Medulla oblongata (tissue), 1 donor: Measurements from ENCODE around the gene PARVB.

Experiments
- DNase-seq: peaks from one replicate; pipeline ENCODE4 v3.0.0-alpha.2; 2015; ENCODE audit errors: extremely low spot score

Gene PARVB

DNA sequence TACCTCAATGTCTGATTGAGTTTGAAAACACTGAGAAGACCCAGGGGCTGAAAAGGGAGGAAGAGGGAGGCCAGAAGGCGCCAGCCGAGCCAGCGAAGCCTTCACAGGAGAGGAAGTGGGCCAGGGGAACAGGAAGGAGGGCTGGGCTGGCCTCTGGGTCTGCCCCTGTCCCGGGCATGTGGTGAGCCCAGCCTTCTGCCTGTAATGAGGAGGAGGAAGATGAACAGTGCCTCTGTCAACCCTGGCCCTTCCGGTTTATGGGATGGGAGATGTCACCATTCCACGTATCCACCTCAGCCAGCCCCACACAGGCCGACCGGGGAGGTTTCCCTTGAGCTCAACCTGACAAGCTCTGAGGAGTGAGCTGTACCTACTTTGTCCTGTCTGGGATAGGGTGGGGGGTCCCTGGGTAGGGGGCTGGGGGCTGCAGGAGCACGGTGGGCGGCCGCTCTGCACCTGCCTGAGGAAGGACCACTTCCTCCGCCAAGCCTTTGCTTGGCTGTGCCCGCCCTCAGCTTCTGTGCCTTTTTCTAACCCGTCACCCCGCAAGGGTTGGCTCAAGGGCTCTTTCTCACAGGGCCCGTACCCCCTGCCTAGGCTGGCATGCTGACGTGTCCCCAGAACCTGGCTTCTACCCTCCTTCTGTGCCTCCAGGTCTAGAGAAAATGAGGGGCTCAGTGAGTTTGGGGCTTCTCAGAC lies 158.6 kb downstream of the PARVB start:
- peak; percentile 74 for DNase-seq

DNA sequence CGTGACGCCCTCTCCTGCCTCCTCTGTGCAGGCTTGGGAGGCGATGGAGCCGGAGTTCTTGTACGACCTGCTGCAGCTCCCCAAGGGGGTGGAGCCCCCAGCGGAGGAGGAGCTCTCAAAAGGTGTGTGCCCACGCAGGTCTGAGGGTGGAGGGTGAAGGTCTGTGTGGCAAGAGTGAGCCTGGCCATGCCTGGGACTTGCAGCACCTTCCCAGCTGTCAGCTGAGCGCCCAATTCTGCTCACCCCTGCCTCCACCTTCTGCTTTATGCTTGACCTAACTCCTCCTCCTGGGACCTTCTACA lies 159.1 kb downstream of the PARVB start:
- no peak for DNase-seq

DNA sequence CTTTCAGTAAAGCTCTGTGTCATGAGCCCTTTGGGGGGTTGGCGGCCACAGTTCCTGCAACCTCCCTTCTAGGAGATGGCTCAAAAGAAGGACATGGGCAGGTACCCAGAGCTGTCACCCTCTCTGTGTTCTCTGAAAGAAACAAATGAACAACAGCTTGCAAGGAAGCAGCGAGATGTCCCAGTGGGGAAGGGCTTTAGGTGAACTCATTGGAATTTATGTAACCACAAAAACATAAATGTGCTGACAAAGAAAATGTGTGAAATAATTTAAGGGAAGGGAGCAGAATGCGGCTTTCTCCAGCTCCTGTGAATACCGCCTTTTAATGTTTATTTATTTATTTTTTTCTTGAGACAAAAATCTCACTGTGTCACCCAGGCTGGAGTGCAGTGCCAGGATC lies 159.9 kb downstream of the PARVB start:
- no peak for DNase-seq

DNA sequence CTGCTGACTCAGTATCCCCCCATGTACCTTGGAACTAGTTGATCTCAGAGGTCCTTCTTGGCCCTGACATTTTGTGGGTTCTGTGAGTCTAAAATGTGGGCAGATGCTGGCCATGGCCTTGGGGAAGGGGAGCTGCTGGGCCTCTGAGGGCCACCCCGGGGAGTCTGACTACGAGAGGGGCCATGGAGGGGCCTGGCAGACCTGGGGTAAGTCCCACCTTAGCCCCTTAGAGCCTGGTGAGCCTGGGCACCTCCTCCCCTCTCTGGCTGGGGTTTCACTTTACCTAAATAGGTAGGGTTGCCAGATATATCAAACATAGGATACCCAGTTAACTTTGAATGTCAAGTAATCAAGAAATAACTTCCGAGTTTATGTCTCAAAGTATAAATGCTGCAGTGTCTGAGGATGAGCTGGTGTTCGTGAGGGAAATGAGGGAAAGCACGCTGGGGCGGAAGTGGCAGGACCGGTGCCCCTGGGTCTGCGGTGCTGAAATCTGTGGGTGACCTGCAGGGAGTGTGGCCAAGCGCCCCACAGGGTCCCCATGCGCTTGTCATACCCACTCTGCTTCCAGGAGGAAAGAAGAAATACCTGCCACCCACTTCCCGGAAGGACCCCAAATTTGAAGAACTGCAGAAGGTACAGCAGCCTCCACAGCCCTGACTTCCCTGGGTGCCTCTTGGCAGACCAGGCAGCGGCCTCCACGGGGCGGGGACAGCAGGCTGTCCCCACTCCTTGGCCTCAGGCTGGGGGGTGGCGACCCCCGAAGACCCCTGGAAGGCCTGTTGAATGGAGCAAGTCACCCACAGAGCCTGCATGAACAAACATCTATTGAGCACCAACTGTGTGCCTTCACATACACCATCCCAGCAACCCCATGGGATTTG lies 161.4 kb downstream of the PARVB start:
- no peak for DNase-seq

DNA sequence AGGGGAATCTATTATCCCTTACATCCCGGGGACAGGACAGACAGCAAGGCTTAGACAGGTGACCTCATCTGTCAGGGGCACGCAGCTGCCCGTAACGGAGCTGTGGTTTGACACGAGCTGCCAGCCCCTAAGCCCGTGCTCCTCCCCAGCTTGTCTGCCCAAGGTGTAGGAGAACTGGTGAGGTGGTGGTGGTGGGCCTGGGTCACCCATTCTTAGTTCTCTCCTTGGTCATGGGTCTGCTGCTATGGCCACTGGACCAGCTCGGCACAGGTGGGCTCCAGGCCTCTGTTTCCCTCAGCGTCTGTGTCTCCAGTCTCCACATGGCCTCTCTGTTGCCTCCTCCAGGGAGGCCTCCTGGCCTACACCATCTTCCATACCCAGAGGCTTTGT lies 162.0 kb downstream of the PARVB start:
- no peak for DNase-seq

DNA sequence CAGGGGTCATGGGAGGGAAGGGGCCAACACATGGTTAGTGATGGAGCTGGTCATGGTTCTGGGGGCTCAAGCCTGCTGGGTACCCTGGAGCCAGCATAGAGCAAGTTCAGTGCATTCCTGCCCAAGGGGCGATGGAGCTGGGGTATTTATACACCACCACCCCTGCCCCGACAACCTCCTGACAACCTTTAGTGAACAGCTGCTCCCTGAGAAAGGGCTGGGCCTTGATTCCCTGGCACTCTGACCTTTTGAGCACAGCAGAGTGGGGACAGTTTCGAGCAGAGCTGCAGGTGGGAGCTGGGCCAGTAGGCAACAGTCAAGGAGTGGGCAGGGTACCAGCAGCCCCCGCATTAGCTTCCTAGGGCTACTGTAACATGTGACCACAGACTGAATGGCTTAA lies 162.6 kb downstream of the PARVB start:
- DNase-seq: no peak

DNA sequence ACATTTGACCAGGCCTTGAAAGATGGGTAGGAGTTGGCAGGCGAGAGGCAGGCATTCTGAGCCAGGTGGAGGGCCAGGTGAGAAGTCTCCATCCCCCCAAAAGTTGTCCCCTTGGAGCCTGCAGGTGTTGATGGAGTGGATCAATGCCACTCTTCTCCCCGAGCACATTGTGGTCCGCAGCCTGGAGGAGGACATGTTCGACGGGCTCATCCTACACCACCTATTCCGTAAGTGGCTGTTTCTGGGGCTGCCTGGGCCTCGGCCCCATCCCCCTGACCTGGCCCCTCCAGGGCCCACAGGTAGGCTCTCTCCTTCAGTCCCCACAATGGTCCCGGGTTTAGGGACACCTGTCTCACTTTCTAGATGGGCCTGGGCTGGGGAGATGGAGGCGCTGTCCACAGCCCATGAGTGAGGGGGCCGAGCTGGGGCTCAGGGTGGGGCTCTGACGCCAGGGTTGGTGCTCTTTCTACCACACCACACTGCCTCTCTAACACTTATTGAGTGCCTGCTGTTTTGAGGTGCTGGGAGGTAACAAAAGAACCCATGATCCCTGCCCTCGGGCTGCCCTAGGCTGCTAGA lies 163.6 kb downstream of the PARVB start:
- no peak for DNase-seq

DNA sequence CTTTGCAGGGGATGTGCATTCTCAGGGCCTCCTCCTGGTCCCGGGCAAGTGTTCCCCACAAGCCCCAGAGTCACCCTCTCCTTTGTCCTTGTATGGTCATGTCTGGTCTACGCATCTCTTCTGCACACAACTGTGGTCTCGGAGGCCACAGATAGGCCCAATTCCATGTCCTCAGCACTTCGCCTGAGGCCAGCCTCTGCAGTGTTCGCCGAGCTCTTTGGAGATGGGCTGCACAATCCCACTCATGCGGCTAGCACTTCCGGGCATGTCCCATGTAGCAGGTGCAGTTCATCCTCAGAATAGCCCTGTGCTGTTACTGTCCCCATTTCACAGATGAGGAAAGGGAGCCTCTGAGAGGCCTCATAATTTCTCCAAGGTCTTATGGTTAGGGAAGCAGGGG lies 164.2 kb downstream of the PARVB start:
- DNase-seq: no peak

DNA sequence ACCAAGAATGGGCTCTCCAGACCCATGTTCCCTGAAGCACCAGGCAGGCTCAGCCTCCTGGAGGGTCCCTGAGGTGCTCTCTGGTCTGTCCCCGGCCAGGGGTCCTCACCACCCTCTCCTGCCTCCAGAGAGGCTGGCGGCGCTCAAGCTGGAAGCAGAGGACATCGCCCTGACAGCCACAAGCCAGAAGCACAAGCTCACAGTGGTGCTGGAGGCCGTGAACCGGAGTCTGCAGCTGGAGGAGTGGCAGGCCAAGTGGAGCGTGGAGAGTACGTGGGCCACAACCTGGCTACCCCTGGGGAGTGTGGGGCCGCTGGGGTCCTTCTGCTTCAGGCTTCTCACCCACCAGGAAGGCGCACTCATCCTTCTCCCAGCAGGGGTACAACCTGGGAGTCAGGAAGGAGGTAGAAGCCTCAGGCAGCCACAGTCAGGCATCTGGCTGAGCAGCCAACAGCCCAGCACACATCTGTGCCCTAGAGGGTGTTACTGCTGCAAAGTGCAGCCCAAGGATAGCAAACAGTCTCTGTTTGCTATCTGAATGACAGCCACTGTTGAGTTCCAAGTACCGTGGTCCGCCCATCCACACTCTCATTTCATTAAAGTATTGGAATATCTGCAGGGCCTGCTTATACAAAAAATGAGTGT lies 165.0 kb downstream of the PARVB start:
- DNase-seq: no peak

DNA sequence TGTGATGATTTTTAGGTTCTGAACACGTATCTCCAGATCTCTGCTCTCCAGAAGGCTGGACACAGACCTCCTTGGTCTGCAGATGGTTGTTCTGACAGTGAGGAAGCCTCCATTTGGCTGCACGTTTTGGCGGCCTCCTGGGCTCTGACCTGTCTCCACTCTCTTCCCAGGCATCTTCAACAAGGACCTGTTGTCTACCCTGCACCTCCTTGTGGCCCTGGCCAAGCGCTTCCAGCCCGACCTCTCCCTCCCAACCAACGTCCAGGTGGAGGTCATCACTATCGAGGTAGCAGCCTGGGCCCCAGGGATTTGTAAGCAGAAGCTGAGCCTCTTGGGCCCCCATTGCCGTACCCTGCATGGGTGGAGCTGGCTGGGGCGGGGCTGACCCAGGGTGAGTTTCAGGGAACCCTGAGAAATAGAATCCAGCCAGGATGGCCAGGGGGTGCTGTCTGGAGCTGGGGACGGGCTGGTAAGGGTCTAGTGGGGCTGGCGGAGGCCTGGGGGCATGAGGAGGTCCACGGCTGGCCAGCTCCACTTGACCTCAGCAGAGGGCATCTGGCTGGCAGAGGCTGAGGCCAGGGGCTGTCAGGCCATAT lies 166.4 kb downstream of the PARVB start:
- no peak for DNase-seq

DNA sequence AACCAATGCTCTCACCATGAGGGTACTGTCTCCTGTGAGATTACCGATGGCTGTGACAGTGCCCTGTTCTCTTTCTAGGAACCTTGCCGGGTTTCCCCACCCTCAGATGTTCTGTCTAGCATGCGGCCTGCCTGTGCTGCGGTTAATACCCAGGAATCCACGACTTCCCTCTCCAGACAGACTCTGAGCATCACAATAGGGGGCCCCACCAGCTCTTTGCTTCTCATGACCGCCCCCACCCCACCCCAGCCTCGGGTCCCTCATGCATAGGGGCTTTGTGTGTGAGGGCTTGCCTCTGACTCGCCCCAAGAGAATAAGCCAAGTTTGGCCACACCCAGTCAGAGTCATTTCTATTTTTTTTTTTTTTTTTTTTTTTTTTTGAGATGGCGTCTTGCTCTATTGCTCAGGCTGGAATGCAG lies 166.9 kb downstream of the PARVB start:
- no peak for DNase-seq

DNA sequence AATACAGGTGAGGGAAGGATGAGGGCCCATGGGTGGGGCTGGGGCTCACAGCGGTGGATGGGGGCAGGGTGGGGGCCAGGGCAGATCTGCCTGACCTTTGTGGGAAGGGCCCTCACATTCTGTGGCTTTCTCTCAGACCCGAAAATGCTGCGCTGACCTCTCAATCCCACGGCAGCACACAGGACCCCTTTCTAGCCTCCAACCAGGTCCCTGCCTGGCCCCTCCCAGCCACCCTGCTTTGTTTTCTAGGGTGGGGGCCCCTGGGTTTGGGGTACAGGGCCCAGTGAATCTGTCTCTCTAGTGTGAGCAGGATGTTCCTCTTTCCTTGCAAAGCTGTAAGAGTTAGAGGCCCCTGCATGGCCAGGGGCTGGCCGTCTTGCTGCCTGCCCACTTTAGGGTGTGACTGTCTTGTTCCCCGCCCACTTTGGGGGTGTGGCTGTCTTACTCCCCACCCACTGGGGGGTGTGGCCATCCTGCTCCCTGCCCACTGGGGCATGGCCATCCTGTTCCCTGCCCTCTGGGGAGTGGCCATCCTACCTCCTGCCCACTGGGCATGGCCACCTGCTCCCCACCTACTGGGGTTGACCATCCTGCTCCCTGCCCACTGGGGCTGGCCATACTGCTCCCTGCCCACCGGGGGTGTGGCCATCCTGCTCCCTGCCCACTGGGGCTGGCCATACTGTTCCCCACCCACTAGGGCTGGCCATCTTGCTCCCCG lies 168.2 kb downstream of the PARVB start:
- DNase-seq: no peak

DNA sequence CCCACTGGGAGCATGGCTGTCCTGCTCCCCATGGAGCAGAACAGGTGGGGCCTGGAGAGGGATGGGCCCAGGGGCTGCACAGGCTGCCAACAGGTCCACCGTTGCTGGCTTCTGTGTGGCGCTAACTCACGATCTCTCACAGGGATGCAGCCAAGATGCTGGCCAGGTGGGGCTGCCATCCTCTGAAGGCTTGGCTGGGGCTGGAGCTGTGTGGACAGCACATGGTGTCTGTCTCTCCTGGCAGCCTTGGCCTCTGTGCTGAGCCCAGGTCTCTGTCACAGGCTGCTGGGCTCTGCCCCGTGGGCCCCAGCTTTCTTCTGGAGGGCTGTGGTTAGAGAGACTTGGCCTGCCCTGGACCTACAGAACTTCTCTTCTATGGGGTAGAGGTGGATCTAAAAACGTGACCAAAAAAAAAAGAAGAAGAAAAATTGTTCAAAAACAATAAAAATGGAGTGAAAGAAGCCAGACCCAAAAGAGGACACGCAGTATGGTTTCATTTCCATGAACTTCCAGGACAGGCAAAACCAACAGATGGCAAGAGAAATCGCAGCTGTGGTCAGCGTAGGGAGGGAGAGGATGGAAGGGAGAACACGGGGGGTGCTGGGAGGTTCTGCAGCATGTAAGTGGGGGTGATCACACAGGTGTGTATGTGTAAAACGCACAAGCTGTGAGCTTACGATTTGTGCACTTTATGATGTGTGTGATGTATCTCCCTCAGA lies 168.9 kb downstream of the PARVB start:
- no peak for DNase-seq

DNA sequence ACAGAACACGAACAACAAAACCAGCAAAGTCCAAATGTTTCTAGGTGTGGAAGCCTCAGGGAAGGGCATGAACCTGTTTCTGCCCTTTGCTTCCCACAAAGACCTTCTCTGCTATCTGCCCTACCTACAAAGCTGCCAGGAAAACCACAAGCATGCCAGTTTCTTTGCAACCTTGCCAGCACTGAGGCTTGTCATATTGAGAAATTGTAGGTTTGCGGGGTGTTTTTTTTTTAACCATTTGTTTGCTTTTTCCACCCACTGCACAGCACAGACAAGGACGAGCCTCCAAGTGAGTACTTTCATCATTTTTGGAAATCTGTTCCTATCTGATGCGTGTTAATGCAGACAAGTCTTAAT lies 169.4 kb downstream of the PARVB start:
- DNase-seq: no peak

DNA sequence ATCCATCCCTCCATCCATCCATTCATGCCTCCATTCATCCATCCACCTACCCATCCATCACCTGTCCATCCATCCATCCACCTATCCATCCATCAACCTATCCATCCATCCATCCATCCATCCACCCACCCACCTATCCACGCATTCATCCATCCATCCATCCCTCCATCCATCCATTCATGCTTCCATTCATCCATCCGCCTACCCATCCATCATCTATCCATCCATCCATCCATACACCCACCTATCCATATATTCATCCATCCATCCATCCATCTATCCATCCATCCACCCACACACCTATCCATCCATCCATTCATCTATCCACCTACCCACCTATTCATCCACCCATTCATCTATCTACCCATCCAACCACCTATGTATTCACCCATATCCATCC lies 170.5 kb downstream of the PARVB start:
- no peak for DNase-seq

DNA sequence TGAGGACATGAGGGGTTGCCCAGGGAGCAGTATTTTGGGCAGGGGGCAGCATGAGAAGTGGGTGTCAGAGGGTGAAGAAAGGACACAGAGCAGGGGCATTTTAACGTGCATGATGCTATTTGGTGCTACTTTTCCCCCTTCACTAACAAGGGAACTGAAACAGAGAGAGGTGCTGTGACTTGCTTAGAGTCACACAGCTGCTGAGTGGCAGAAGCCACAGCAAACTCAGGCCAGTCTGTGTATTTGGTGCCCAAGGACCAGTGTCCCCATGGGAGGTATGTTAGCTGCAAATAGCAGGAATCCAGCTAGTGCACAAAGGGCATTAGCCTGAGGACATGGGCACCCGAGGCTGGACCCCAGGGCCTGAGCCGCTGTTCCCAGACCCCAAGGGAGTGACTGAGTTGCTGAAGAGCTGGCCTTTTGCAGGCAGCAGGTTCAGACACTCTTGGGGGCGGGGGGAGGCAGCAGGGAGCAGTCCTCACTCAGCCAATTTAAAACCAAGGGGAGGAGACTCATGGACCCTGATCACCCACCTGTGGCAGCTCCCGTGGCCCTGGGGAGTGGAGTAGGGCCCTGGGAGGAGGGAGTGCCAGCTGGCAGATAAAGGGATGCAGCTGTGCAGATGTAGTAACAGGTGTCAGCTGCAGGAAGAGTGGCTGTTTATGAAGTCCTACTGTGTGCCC lies 171.2 kb downstream of the PARVB start:
- DNase-seq: no peak

DNA sequence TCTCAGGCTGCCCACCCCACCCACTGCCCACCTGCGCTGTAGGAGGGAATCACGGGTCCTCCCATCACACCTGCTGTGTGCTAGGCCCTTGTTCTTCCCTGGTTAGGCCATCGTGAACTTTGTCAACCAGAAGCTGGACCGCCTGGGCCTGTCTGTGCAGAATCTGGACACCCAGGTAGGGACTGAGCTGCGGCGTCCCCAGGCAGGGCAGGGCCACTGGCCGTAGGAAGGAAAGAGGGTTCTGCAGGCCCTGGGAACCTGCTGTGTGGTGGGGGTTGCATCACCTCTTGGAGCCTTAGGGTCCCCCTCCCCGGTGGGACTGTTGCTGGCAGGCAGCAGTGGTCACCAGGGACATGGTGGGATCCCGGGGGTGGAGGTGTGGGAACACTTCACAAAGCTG lies 172.1 kb downstream of the PARVB start:
- no peak for DNase-seq

DNA sequence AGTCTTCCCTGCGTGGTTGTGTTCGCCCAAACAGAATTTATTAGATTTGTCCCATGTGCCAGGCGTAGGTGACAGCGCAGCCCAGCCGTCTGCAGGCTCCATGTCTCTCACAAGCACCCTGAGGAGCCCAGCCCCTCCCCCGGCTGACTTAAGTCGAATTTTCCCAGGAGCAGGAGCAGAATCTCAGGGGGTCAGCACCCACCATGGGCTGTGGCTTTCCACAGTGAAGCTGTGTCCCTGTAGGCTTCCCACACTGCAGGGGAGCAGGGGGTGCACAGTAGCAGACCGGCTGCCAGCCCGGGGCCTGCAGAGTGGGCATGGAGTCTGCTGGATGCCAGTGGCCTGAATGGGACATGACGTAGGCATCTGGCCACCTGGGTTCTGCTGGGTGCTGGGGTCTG lies 172.6 kb downstream of the PARVB start:
- DNase-seq: no peak

DNA sequence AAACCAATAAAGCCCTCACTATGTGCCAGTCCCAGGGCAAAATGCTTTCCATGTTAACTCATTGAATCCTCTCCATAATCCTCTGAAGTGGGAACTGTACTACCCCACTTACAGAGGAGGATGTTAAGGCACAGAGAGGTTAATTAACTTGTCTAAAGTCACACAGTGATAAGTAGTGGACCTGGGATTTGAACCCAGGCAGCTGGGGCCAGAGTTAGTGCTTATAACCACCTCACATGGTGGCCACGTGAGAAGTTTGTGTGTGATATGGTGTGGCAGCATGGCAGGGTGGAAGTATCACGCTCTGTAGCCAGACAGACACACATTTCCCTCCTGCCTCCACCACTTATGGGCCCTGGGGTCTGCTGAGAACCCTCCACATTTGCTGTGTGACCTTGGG lies 173.2 kb downstream of the PARVB start:
- no peak for DNase-seq

DNA sequence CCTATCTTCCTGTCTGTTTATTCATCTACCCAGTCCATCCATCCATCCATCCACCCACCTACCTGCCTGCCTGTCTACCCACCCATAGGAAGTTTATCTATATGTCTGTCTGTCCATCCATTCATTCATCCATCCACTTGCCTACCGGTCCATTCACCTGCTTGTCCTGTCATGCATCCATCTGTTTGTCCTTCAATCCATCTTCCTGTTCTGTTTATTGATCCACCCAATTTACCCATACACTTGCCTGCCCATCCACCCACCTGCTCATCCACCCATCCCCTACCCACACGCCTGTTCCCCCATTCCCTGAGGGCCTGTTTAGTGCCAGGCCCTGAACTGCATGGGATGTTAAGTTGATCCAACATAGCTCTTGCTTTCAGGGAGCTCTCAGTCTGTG lies 175.1 kb downstream of the PARVB start:
- DNase-seq: no peak
